GM21515 (cell line): ENCODE results near the gene CLN5.
"Not testable (repeated sequence)": the region's sequence is repeated elsewhere in the genome, so short reads cannot be mapped to it uniquely, and the experiment has no call there.

Source experiments
- ATAC-seq: cut with Tn5 transposase; IDR thresholded peaks from one replicate; pipeline ENCODE4 v1.9.1; 2021; ENCODE audit not compliant: unreplicated experiment

Gene CLN5

GRCh38 chr13:76991796-76992547 is at the start of gene CLN5:
Gene CLN5 (plus strand): TSS chr13:76992081. CDS start chr13:76992099, 18 bp downstream.
- ATAC-seq: peak; percentile 97

- ATAC-seq: no peak
Measured at GRCh38 chr13:76942363-76942762, 49.5 kb upstream of the CLN5 start.

DNA sequence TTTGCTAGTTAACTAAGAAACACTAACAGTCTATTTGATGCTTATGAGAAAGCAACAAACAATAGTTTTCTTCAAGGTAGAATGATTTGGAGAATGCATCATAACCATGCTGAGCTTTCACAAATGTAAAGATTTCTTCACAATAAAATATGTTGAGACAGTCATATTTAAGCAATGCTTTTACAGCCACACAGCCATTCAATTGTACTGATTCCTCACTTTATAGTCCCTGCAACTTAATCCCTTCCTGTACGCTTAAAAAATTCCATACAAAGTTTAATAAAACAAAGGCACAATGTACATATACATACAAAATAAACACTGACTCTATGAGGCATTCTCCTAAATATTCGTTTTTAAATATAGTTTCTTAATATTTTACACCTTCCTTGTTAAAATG is 48.2 kb upstream of the CLN5 start:
- no peak for ATAC-seq

DNA sequence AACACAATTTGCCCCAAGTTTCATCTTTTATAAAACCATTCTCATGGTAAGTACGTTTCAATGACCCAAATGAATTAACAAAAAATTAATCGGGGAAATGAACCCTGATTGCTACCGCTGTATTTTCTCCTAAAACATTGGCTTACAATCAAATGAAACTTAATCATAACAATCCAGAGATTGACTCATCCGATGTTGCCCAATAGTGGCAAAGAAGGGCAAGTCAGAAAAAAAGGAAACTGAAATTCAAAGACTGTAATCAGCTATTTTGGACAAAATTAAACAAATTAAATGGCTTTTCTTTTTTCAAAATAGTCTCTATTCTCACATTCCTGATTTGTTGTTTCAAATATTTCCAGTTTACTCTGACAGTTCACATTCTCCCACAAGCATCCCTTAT is 47.4 kb upstream of the CLN5 start:
- ATAC-seq: no peak

DNA sequence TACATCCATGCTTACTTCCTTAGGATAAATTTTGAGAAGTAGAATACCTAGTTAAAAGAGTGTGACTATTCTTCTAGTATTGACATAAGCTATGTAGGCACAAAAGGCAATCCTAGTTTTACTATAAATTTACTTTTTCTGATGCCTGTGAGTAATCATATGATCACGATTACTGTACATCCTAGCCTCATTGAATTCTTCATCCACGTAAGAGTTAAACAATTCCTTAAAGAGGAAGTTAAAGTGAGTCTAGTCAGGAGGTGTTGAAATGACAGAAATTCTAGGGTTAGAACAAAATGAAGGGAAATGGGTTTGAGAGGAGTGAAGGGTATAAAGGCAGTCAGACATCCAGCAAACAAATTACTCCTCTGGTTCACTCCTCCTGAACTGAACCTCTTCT is 43.7 kb upstream of the CLN5 start, which contains the start of gene ACOD1:
Gene ACOD1, plus strand, starts transcription at position 363 of the 400 bp plus-strand sequence. CDS start 48 bp downstream, outside the sequence.
- no peak for ATAC-seq

DNA sequence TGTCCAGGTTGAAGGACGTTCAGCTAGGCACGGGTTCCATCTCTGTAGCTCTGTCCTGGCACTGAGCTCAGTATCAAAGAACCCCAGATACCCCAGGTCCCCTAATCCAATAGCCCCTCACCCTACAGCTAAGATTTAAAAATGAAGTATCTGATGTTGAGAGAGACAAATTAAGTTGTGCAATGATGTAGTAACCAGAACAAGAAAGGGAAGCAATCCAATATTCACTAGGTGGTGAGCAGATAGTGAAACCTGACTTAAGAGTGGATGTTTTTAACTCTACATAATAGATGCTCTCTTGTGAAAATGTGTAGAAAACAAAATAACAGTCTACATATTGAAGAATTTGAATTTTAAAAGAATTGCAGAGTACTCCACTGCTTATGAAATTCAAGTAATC is 41.8 kb upstream of the CLN5 start:
- ATAC-seq: no peak

DNA sequence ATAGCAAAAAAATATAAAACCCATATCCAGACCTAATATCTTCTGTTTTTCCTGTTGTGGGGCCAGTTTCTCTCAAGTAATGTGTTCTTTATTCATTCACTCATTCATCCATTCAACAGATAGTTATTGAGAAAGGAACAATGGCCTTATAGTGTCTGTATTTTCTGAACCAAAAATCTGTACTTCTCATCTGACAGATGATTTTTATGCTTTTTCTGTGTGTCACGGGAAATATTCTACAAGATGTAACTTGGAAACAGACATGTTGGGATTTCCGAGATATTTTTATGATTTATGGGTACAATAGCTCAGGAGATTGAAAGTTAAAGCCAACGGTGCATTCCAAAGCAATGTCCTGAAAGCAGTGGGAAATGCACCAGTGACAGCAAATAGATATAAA is 37.9 kb upstream of the CLN5 start:
- ATAC-seq: no peak

GRCh38 chr13:76954538-76954937 is 37.3 kb upstream of the CLN5 start:
- no peak for ATAC-seq

DNA sequence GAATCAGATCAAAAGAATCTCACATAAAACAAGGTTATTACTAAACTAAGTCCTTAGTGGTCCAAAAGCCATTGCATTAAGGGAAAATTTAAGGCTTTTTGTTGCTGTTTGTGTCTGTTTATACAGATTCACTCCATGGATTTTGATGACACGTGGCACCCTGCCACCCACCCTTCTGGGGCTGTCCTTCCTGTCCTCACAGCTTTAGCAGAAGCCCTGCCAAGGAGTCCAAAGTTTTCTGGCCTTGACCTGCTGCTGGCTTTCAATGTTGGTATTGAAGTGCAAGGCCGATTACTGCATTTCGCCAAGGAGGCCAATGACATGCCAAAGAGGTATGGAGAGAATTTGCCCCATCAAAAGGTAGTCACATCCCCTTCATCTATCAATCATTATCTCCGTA is 36.7 kb upstream of the CLN5 start:
- no peak for ATAC-seq

DNA sequence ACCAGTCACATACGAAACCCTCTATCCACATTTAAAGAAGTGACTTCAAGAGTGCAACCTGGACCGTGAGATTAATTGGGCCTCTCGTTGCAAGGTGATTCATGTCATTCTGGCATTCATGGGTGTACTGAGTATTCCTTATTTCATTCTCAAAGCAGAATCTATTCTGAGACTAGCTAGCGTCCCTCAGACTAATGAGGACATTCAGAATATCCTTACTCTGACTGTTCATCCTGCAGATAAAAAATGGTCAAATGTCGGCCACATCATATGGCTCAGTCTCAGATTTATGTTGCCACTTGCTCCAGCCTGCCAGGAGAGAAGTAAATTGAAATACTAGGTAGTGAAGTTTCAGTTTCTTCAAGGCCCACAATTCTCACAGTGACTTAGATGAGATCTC is 36.2 kb upstream of the CLN5 start:
- no peak for ATAC-seq

DNA sequence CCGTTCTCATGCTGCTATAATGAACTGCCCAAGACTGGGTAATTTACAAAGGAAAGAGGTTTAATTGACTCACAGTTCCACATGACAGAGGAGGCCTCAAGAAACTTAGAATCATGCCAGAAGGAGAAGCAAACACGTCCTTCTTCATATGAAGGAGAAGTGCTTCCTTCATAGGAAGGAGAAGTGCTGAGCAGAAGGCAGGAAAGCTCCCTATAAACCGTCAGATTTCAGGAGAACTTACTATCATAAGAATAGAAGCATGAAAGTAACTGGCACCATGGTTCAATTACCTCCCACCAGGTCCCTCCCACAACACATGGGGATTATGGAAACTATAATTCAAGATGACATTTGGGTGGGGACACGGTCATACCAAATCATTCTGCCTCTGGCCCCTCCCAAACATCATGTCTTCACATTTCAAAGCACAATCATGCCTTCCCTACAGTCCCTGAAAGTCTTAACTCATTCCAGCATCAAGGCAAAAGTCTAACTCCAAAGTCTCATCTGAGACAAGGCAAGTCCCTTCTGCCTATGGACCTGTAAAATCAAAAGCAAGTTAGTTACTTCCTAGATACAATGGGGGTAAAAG is 32.9 kb upstream of the CLN5 start:
- ATAC-seq: no peak

DNA sequence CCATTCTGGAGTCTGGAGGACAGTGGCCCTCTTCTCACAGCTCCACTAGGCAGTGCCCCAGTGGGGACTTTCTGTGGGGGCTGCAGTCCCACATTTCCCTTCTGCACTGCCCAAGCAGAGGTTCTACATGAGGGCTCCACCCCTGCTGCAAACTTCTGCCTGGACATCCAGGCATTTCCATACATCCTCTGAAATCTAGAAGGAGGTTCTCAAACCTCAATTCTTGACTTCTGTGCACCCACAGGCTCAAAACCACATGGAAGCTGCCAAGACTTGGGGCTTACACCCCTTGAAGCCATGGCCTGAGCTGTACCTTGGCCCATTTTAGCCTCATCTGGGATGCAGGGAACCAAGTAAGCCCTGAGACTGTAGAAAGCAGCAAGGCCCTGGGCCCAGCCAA is 32.1 kb upstream of the CLN5 start:
- not testable (repeated sequence) for ATAC-seq

DNA sequence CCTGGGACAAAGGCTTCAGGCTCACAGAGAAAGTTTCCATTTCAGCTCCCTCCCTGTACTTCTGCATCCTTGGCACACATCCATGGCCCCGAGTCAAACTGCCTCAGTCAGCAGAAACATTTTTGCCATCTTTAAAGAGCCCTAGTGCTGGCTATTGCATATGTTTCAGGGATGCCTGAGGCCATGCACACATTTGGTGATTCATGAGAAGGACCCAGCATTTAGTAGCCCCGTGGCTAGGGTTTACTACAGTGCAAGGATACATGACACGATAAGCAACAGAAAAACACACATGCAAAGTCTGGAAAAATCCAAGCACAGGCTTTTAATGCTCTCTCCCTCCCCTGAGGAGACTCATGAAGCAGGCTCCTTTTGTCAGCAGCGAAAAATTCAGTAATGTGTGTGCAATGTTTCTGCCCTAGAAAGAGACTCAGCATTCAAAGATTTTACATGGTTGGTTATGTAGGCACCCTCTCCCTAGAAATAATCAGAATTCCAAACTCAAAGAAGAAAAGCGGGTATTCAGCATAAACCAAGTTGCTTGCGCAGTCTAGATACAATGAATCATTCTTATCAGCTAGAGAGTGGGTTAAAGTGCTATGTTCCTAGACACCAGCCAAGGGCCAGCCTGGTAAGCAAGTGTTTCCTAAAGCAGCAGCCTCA is 26.0 kb upstream of the CLN5 start:
- ATAC-seq: no peak

- no peak for ATAC-seq
Measured at GRCh38 chr13:76967031-76967430, 24.9 kb upstream of the CLN5 start.

- ATAC-seq: no peak
Measured at GRCh38 chr13:76968041-76968440, 23.8 kb upstream of the CLN5 start.

- no peak for ATAC-seq
Measured at GRCh38 chr13:76969488-76970365, 22.2 kb upstream of the CLN5 start.

DNA sequence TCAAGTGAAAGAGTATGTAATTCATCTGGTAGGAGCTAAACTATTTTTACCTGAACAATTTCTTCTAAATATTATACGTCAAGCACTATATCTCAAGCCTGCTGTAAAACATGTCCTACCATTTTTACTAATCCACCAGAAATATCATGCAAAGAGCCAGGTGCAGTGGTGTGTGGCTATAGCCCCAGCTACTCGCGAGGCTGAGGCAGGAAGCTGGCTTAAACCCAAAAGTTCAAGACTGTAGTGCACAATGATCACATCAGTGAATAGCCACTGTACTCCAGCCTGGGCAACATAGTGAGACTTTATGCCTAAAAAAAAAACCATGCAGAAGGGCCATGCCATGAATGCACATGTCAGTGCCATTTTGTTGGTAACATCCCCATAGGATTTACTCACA is 20.7 kb upstream of the CLN5 start:
- no peak for ATAC-seq

DNA sequence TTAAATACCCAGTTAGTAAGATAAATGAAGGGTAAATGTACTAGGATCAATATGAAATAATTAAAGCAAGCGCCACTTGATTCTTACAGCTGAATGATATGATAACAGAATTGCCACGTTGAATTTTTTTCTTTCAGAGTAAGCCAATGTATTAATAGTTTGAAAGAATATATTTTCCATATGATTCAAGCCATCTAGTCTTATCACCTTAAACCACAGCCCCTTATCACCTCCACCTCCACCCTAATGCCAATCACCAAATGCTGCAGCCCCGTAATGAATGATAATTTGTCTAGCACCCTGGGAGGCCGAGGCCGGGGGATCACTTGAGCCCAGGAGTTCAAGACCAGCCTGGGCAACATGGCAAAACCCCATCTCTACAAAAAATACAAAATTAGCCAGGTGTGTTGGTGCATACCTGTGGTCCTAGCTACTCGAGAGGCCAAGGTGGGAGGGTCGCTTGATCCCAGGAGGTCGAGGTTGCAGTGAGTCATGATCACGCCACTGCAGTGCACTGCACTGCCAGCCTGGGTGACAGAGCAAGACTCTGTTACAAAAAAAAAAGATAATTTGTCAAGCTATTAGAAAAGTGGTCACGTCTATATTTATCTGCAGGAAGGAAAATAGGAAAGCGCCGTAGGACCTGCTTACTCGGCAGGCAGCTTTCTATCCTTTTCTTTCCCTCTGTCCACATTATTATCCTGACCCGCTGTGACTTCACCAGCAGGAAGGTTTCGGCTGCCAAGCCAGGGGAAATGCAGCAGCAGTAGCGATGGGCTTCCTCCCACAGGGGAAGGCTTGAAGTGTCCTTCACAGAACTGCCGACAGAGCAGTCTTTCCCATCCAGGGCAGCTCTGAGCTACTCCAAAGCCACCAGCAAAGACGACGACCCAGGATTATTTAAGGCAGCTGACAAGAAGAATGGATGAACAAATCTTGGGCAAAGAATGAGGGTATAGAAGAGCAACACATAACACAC is 19.7 kb upstream of the CLN5 start:
- no peak for ATAC-seq

- no peak for ATAC-seq
Measured at GRCh38 chr13:76973920-76974617, 17.8 kb upstream of the CLN5 start.

GRCh38 chr13:76974618-76974975 is 17.3 kb upstream of the CLN5 start:
- no peak for ATAC-seq
